MCF 10A (cell line): ENCODE data around the gene ADAMTS16. TPM values are rescaled to one million over a fixed set of nuclear protein-coding genes. Genes with fewer than 3 reads are reported as not detected.

ENCODE experiments used
- BruUV-seq: library from RNA; stranded (reverse); fragments of 400-500 nt; replicated peaks from 2 replicates; lab custom pipeline; 2021; lab: Mats Ljungman, UMichigan
- CTCF ChIA-PET: fragments of 300-600 bp; sonication (Branson Sonifier 250); formaldehyde crosslinking; extraction: SDS; loops from one replicate; lab custom pipeline; 2021; ENCODE audit warnings: antibody characterized with exemption, inconsistent platforms; lab: Yijun Ruan, JAX
- POLR2A ChIA-PET: fragments of 300-600, 350-650 bp; sonication (Branson Sonifier 250); formaldehyde crosslinking; extraction: SDS; loops from one replicate; lab custom pipeline; 2020; ENCODE audit warnings: antibody characterized with exemption, inconsistent platforms; lab: Yijun Ruan, JAX
- DNase-seq: peaks from one replicate; pipeline ENCODE4 v3.0.0-alpha.2; 2018; ENCODE audit not compliant: unreplicated experiment
- H3K27ac Mint-ChIP-seq: one replicate; pipeline ENCODE4 v1.8.0; 2022; ENCODE audit warnings: mild to moderate bottlenecking, low read depth, mixed read lengths; ENCODE audit not compliant: unreplicated experiment
- H3K27me3 Mint-ChIP-seq: one replicate; pipeline ENCODE4 v1.8.0; 2022; ENCODE audit warnings: mixed read lengths; ENCODE audit not compliant: insufficient read depth, unreplicated experiment
- H3K36me3 Mint-ChIP-seq: one replicate; pipeline ENCODE4 v1.8.0; 2022; ENCODE audit warnings: mild to moderate bottlenecking, moderate library complexity, mixed read lengths; ENCODE audit not compliant: insufficient read depth, unreplicated experiment
- H3K4me1 Mint-ChIP-seq: one replicate; pipeline ENCODE4 v1.8.0; 2022; ENCODE audit warnings: mixed read lengths; ENCODE audit not compliant: insufficient read depth, unreplicated experiment
- H3K4me3 Mint-ChIP-seq: one replicate; pipeline ENCODE4 v1.8.0; 2022; ENCODE audit warnings: mild to moderate bottlenecking, moderate library complexity, mixed read lengths; ENCODE audit not compliant: unreplicated experiment
- H3K9me3 Mint-ChIP-seq: one replicate; pipeline ENCODE4 v1.8.0; 2022; ENCODE audit warnings: mixed read lengths; ENCODE audit not compliant: unreplicated experiment
- intact Hi-C: fragments of 100-400 bp; cut with micrococcal nuclease; formaldehyde crosslinking; loops from 2 replicates; pipeline ENCODE4 v1.14.1; 2022
- total RNA-seq: library from RNA; stranded (reverse); gene quantifications from 2 replicates; pipeline ENCODE4 v1.2.3, GENCODE V29; 2022
- TF ChIP-seq, protein P1 (sequence below): fragments of 200-600 bp; IDR thresholded peaks from one replicate; pipeline ENCODE4 v1.8.0; 2022; ENCODE audit warnings: antibody characterized with exemption, mild to moderate bottlenecking; ENCODE audit not compliant: unreplicated experiment

ADAMTS16 gene
- total RNA-seq, 1 experiment from 2014 or later = not detected

DNA sequence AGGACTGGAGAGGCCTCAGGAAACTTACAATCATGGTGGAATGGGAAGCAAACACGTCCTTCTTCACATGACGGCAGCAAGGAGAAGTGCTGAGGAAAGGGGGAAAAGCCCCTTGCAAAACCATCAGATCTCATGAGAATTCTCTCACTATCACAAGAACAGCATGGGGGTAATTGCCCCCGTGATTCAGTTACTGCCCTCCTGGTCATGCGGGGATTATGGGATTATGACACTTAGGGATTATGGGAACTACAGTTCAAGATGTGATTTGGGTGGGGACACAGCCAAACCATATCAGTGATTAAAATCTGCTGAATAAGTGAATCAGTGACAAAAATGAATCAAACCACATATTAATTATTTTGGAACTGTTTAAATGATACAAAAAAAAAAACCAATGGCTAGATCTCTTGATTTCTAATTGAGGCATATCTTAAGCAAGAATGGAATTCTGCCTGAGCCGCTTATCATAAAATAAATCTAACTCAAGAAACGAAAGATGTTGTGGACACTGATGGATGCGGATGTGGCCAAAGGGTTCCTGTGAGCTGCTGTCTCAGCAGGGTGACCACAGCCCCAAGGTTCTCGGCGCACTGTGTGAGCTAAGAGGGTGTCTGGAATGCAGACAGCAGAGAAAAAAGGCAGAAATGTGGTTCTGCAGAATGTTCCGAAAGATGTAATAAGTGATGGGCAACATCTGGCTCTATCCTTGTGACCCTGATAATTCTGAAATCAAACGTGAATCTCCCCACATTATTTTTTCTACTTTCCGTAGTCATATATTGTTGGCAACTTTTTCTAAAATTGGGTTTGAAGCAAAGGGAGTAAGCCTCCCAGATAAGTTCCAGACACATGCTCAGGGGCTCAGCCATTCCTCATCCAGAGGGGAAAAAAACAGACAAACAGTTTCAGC is 175.2 kb downstream of the ADAMTS16 start:
- no peak for DNase-seq
- Mint-ChIP-seq H3K4me1 (no peaks in the 10 kb centered on the region), H3K27ac (no peak overlapping the region), H3K36me3 (no peaks in the 10 kb centered on the region), H3K4me3 (no peak overlapping the region), H3K27me3 (no peaks in the 10 kb centered on the region), H3K9me3 (no peaks in the 10 kb centered on the region)
- ChIA-PET CTCF (no interaction called here), POLR2A (no interaction called here)
- BruUV-seq = no TSS peak
- intact Hi-C loops = no loop called here
- TF ChIP-seq, protein P1, sequence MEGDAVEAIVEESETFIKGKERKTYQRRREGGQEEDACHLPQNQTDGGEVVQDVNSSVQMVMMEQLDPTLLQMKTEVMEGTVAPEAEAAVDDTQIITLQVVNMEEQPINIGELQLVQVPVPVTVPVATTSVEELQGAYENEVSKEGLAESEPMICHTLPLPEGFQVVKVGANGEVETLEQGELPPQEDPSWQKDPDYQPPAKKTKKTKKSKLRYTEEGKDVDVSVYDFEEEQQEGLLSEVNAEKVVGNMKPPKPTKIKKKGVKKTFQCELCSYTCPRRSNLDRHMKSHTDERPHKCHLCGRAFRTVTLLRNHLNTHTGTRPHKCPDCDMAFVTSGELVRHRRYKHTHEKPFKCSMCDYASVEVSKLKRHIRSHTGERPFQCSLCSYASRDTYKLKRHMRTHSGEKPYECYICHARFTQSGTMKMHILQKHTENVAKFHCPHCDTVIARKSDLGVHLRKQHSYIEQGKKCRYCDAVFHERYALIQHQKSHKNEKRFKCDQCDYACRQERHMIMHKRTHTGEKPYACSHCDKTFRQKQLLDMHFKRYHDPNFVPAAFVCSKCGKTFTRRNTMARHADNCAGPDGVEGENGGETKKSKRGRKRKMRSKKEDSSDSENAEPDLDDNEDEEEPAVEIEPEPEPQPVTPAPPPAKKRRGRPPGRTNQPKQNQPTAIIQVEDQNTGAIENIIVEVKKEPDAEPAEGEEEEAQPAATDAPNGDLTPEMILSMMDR = no peak

DNA sequence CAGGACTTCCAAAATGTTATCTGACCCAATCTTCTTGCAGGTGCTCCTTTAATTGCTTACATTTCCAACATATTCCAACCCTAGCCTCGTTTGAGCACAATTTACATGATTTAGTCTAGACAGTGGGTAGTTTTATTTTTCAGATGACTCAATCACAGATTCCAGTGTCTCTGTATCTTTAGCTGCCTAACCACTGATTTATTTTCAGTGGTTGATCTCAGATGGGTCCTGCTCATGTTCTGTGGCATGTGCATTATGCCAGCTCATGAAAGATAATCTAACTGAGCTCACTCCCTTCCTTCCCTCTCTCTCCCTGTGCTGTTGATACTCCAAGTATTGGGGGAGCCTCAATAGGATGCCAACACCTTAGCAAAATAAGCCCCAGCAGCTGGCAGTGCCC is 176.2 kb downstream of the ADAMTS16 start:
- H3K36me3 Mint-ChIP-seq = no peaks in the 10 kb centered on the region
- H3K4me1 Mint-ChIP-seq = no peaks in the 10 kb centered on the region

DNA sequence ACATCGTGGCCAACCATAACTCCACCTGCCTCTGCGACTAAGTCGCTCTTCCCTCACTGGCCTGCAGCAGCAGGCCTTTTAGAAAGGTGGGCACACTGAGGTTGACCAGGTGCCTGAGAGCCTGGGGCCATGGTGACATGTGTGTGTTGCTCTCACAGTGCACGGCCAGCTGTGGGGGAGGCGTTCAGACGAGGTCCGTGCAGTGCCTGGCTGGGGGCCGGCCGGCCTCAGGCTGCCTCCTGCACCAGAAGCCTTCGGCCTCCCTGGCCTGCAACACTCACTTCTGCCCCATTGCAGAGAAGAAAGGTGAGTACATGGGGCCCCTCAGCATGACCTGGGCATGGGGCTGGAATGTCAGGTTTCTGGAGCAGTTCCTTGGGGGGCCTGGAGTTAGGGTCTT is 177.8 kb downstream of the ADAMTS16 start:
- CTCF ChIA-PET = no interaction called here
- H3K36me3 Mint-ChIP-seq = no peaks in the 10 kb centered on the region
- POLR2A ChIA-PET = no interaction called here
- TF ChIP-seq, protein P1 = no peak
- BruUV-seq = no TSS peak
- H3K27me3 Mint-ChIP-seq = peaks cover 19% of the 10 kb centered on the region
- H3K4me1 Mint-ChIP-seq = no peaks in the 10 kb centered on the region
- H3K4me3 Mint-ChIP-seq = no peak overlapping the region
- H3K9me3 Mint-ChIP-seq = no peaks in the 10 kb centered on the region
- H3K27ac Mint-ChIP-seq = no peak overlapping the region
- no peak for DNase-seq
- intact Hi-C loops = no loop called here

More for the DNA sequence above, 176.2 kb downstream of the ADAMTS16 start:
- Mint-ChIP-seq H3K9me3 (no peaks in the 10 kb centered on the region), H3K27me3 (peaks cover 5% of the 10 kb centered on the region), H3K4me3 (no peak overlapping the region), H3K27ac (no peak overlapping the region)
- intact Hi-C loops = no loop called here
- CTCF ChIA-PET = interaction anchor here (0.5 kb wide), 1 partner anchor 10 kb away, joined by 3 read pairs; no protein-coding TSS in a partner anchor
- BruUV-seq = no TSS peak
- no peak for DNase-seq
- TF ChIP-seq, protein P1 = no peak
- POLR2A ChIA-PET = no interaction called here

DNA sequence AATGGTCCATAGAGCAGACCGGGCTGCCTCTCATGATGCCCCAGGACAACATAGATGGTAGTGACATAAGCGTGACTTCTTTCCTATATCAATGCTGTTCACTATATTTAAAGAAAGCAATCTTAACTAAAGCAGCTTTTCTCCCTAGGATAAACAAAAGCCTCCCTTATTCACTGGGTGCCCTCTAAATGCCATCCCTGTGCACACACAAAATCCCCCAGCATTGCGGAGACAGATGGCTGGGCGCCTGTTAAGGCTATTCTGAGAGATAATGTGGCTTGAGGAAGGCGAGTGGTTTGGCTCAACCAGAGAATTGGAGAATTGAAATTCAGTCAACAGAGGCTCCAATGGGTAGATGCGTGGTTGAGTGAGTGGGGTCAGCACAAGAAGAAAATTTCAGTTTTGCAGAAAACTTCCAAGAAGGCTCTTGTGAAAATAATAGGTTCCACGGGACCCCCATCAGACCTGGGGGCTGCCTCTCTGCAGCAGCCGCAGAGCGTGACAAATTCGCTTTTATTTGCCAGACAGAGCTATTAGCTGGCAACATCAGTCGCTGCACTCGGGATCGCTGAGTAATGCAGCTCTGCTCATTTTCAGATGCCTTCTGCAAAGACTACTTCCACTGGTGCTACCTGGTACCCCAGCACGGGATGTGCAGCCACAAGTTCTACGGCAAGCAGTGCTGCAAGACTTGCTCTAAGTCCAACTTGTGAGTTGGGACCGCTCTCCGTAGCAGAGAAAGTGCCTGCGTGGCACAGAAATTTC is 178.5 kb downstream of the ADAMTS16 start:
- Mint-ChIP-seq H3K27me3 (peaks cover 19% of the 10 kb centered on the region), H3K27ac (no peak overlapping the region), H3K4me3 (no peak overlapping the region), H3K36me3 (no peaks in the 10 kb centered on the region), H3K9me3 (no peaks in the 10 kb centered on the region), H3K4me1 (no peaks in the 10 kb centered on the region)
- no TSS peak for BruUV-seq
- intact Hi-C loops = no loop called here
- ChIA-PET POLR2A (no interaction called here), CTCF (no interaction called here)
- no peak for DNase-seq
- TF ChIP-seq, protein P1 = no peak
